ENCODE results near the gene ZP2. TPM values are rescaled to one million over a fixed set of nuclear protein-coding genes. Genes with fewer than 3 reads are reported as not detected.
"Not testable (repeated sequence)": the region's sequence is repeated elsewhere in the genome, so short reads cannot be mapped to it uniquely, and the experiment has no call there.

ZP2 gene
- total RNA-seq, 4 donors from 2014 or later = not detected

DNA sequence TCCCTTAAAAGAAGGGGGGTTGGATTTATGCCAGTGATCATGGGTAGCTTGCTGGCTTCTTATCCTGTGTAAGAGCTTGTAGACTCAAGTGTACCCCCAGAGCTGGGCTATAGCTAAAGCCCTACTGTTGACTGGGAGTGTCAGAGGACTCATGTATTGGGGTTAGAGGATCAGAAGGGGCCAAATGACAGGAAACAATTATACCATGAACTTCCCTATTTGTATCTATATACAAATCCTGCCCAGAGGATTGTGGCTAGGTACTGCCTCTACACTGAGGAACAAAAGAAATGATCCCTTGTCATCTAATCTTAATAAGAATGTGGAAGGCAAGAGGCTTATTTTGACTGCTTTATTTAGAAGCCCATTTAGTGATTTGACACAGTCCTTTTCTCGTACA lies 14.3 kb downstream of the ZP2 start:
- Histone ChIP-seq H3K9me3 (no peaks in the 10 kb centered on the region), H3K27ac (no peak overlapping the region), H3K27me3 (no peaks in the 10 kb centered on the region), H3K4me3 (no peak overlapping the region), H3K4me1 (no peaks in the 10 kb centered on the region), H3K36me3 (no peaks in the 10 kb centered on the region)
- no peak for DNase-seq
- intact Hi-C loops (cut with DNase I; ENCODE audit: low total_unique reads) = no loop called here
- in situ Hi-C loops (cut with MboI; ENCODE audit: low sequenced_read_pairs in 4 of 4) = loop anchor here in 2 of 4 donors (25.0 kb wide), 2 partner anchors 90 to 1140 kb away; partner anchors contain the start of gene CRYM (in 1 of the 2)
- TF ChIP-seq, protein P1, sequence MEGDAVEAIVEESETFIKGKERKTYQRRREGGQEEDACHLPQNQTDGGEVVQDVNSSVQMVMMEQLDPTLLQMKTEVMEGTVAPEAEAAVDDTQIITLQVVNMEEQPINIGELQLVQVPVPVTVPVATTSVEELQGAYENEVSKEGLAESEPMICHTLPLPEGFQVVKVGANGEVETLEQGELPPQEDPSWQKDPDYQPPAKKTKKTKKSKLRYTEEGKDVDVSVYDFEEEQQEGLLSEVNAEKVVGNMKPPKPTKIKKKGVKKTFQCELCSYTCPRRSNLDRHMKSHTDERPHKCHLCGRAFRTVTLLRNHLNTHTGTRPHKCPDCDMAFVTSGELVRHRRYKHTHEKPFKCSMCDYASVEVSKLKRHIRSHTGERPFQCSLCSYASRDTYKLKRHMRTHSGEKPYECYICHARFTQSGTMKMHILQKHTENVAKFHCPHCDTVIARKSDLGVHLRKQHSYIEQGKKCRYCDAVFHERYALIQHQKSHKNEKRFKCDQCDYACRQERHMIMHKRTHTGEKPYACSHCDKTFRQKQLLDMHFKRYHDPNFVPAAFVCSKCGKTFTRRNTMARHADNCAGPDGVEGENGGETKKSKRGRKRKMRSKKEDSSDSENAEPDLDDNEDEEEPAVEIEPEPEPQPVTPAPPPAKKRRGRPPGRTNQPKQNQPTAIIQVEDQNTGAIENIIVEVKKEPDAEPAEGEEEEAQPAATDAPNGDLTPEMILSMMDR (IDR thresholded peaks at IDR 0.05 in 4 of 5, conservative IDR thresholded peaks at IDR 0.05 in 1 of 5) = no peak
- TF ChIP-seq POLR2A (IDR thresholded peaks at IDR 0.05) = no peak
- no peak for ATAC-seq

DNA sequence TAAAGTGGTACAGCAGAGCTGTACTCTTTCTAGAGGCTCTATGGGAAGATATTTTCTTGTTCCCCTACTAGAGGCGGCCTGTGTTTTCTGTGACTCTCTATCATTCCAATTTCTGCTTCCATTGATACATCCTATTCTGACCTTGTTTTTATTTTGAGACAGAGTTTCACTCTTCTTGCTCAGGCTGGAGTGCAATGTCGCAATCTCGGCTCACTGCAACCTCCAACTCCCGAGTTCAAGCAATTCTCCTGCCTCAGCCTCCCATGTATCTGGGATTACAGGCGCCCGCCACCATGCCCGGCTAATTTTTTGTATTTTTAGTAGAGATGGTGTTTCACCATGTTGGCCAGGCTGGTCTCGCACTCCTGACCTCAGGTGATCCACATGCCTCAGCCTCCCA lies 16.0 kb downstream of the ZP2 start:
- H3K27me3 ChIP-seq; H3K4me3 ChIP-seq; ATAC-seq; H3K36me3 ChIP-seq; DNase-seq; H3K27ac ChIP-seq; H3K9me3 ChIP-seq; intact Hi-C loops (cut with DNase I; ENCODE audit: low total_unique reads); H3K4me1 ChIP-seq: not testable (repeated sequence)
- in situ Hi-C loops (cut with MboI; ENCODE audit: low sequenced_read_pairs in 4 of 4) = loop anchor here in 2 of 4 donors (25.0 kb wide), 2 partner anchors 92 to 1142 kb away; partner anchors contain the start of gene CRYM (in 1 of the 2)

DNA sequence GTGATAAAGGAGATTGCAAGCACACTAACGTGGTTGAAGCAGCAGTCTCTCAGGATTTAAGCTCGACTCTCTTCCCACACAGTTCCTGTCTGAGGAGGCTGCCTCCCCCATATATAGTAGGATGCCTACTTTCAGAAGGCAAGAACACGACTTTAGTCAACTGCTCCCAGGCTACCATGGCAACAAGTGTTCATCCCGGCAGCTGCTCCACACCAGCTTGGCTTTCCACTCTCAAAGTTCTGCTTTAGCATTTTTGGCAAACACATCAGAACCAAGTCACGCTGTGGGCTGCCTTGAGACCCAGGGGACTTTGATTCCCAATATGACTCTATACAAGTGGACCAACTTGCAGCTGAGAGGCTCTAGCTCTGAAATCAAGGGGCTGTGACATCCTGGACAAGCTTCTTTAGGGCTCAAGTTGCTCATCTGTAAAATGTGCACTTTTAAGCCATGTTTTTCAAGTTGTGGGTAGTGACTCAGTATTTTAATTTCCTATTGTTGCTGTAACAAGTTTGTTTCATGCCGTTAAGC lies 16.5 kb downstream of the ZP2 start:
- H3K9me3 ChIP-seq = no peaks in the 10 kb centered on the region
- no peak for TF ChIP-seq POLR2A (IDR thresholded peaks at IDR 0.05)
- TF ChIP-seq, protein P1 (IDR thresholded peaks at IDR 0.05 in 4 of 5, conservative IDR thresholded peaks at IDR 0.05 in 1 of 5) = no peak
- no peak for ATAC-seq
- in situ Hi-C loops (cut with MboI; ENCODE audit: low sequenced_read_pairs in 4 of 4) = loop anchor here in 2 of 4 donors (25.0 kb wide), 2 partner anchors 92 to 1142 kb away; partner anchors contain the start of gene CRYM (in 1 of the 2)
- H3K36me3 ChIP-seq = no peaks in the 10 kb centered on the region
- no peak for DNase-seq
- intact Hi-C loops (cut with DNase I; ENCODE audit: low total_unique reads) = no loop called here
- H3K27ac ChIP-seq = no peak overlapping the region
- H3K4me3 ChIP-seq = no peak overlapping the region
- no peaks in the 10 kb centered on the region for H3K4me1 ChIP-seq
- H3K27me3 ChIP-seq = peaks cover 0 to 2% (median 0%) of the 10 kb centered on the region in 3 donors

DNA sequence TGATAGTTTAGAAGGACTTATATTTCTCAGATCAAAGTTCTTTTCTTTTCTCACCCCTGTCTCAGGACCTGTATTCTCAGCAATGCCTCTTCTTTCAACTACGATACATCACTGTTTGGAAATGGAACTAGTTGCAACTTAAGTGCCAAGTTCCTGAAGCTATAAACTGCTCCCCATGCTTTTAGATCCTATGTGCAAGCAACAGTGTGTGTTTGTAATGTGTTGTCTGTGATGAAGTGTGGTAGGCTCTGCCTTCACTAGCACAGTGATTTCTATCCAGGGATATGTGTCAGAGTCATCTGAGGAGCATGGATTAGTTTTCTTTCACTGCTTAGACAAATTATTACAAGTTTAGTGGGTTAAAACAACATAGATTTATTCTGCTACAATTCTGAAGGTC lies 18.4 kb downstream of the ZP2 start:
- H3K27ac ChIP-seq = no peak overlapping the region
- TF ChIP-seq, protein P1 (IDR thresholded peaks at IDR 0.05 in 4 of 5, conservative IDR thresholded peaks at IDR 0.05 in 1 of 5) = no peak
- TF ChIP-seq POLR2A (IDR thresholded peaks at IDR 0.05) = no peak
- H3K27me3 ChIP-seq = peaks cover 0 to 2% (median 0%) of the 10 kb centered on the region in 3 donors
- H3K9me3 ChIP-seq = no peaks in the 10 kb centered on the region
- H3K4me1 ChIP-seq = no peaks in the 10 kb centered on the region
- H3K36me3 ChIP-seq = no peaks in the 10 kb centered on the region
- ATAC-seq (no peak), DNase-seq (no peak)
- no peak overlapping the region for H3K4me3 ChIP-seq
- in situ Hi-C loops (cut with MboI; ENCODE audit: low sequenced_read_pairs in 4 of 4) (loop anchor here in 2 of 4 donors (25.0 kb wide), 2 partner anchors 94 to 1144 kb away; partner anchors contain the start of gene CRYM (in 1 of the 2)), intact Hi-C loops (cut with DNase I; ENCODE audit: low total_unique reads) (no loop called here)

DNA sequence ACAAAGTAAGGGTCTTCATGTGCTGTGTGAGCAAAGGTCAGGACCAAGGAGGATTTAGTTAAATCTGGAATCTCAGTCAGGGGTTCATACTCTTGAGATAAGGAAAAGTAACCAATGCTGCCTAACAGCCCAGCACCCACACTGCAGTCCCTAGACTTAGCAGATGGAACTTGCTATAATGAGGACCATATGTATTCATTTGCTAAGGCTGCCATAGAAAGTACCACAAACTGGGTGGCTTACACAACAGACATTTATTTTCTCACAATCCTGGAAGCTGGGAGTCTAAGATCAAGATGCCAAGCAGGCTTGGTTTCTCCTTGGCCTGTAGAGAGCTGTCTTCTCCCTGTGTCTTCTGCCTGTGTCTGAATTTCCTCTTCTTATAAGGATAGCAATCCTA lies 20.8 kb downstream of the ZP2 start:
- H3K36me3 ChIP-seq = no peaks in the 10 kb centered on the region
- TF ChIP-seq, protein P1 (IDR thresholded peaks at IDR 0.05 in 4 of 5, conservative IDR thresholded peaks at IDR 0.05 in 1 of 5) = no peak
- TF ChIP-seq POLR2A (IDR thresholded peaks at IDR 0.05) = no peak
- H3K9me3 ChIP-seq = no peaks in the 10 kb centered on the region
- intact Hi-C loops (cut with DNase I; ENCODE audit: low total_unique reads) = no loop called here
- H3K27ac ChIP-seq = no peak overlapping the region
- in situ Hi-C loops (cut with MboI; ENCODE audit: low sequenced_read_pairs in 4 of 4) = loop anchor here in 2 of 4 donors (25.0 kb wide), 2 partner anchors 97 to 1147 kb away; partner anchors contain the start of gene CRYM (in 1 of the 2)
- H3K4me1 ChIP-seq = no peaks in the 10 kb centered on the region
- H3K4me3 ChIP-seq = no peak overlapping the region
- DNase-seq (no peak), ATAC-seq (no peak)
- peaks cover 0 to 2% (median 0%) of the 10 kb centered on the region in 3 donors for H3K27me3 ChIP-seq

All from gastrocnemius medialis (tissue), 4 donors.